Muscle of arm (tissue), 12 donors: Measurements from ENCODE around the gene TNRC18. TPM values are rescaled to one million over a fixed set of nuclear protein-coding genes. Genes with fewer than 3 reads are reported as not detected.

ENCODE experiments used
- DNase-seq: peaks from one replicate; pipeline ENCODE4 v3.0.0-alpha.2; 2013
- polyA plus RNA-seq, 12 donors: library from polyadenylated mRNA; unstranded; fragments of 120-200 nt; gene quantifications; one replicate each; pipeline ENCODE4 v1.2.1, GENCODE V29; 2013; ENCODE audit not compliant: insufficient read length in 12 of 12

Gene TNRC18
- polyA plus RNA-seq, 12 donors = 38.0 to 122 (median 44.6) TPM; not detected in 1

- DNase-seq = peak; percentile 76
These were observed 5.0 kb upstream of the TNRC18 start for GRCh38 chr7:5428478-5429252.

DNA sequence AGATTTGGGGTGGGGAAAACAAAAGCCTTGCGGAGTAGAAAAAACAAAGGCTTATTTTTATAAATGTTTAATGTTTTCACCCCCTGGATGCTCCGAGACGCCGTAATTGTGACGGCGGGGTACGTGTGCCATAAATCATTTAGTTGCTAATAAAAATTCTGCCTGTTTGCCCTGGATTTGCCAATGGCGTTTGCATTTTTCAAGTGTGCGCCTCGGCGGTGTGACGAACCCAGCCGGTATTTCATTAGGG lies 2.5 kb upstream of the TNRC18 start:
- DNase-seq = peak; percentile 38

DNA sequence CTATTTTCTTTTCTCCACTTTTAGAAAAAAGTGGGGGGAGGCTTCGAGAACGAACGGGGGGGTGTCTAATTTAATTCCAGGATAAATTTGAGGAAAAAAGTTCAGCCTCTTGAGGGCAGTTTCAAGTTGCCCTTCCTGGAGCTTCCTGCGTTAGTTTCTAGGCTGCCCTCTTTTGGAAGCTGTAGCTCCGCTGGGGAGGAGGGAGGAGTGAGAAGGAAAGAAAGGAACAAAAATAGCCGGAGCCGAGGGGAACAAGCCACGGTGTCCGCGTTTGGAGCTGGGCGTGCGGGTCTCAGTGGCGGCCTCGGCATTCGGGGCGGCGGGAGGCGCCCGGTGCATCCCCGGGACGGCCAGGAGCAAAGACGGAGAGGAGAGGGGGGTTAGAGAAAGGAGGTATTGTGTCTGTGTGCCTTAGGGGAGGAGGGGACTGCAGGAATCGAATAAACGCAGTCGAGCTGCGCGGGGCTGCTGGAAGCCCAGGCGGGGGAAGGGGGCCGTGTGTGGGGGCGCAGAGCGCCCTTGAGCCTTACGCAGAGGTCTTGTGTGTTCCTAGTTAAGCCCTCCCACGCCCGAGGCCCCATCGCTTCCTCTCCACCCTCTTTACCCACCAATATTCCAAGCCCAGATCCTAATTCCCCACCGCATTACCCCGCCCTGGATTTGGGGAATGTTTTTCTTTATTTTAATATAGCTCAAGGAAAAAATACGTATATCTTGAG lies 2.0 kb upstream of the TNRC18 start:
- peak; percentile 90 for DNase-seq

GRCh38 chr7:5424749-5425506 lies 1.3 kb upstream of the TNRC18 start:
- DNase-seq = peak; percentile 86

DNA sequence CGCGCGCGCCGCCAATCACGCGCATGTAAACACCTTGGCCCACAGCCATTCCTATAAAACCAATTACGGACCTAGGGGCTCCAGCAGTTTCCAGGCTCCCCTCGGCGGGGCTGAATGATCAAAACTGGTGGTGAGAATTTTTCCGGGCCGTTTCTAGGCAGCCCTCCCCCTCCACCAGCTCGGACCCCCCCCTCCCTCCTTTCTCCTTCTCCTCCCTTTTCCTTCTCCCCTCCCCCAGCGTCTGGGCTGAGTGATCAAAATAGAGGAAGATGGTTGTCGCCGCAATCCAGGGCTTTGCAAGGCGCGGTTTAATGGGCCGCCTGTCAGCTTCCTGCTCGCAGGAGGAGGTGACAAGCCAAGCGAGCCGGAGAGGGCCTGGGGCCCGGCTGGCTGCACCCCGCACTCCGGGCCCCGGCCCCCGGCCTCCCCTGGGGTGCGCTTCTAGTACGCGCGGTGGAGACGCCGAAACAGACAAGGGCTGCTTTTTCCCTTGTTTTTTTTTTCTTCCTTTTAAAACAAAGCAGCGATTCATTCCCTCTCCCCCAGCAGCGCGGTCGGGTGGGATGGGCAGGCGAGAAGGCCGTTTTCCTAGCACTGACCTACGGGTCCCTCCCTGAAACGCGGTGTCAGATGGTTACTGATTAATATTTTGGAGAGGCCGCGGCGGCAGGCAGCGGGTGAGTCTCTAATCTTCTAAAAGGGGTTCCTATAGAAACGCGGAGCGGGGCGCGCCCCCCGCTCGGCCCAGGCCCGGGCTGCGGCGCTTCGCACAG lies 528 bp upstream of the TNRC18 start:
- DNase-seq = peak; percentile 99

DNA sequence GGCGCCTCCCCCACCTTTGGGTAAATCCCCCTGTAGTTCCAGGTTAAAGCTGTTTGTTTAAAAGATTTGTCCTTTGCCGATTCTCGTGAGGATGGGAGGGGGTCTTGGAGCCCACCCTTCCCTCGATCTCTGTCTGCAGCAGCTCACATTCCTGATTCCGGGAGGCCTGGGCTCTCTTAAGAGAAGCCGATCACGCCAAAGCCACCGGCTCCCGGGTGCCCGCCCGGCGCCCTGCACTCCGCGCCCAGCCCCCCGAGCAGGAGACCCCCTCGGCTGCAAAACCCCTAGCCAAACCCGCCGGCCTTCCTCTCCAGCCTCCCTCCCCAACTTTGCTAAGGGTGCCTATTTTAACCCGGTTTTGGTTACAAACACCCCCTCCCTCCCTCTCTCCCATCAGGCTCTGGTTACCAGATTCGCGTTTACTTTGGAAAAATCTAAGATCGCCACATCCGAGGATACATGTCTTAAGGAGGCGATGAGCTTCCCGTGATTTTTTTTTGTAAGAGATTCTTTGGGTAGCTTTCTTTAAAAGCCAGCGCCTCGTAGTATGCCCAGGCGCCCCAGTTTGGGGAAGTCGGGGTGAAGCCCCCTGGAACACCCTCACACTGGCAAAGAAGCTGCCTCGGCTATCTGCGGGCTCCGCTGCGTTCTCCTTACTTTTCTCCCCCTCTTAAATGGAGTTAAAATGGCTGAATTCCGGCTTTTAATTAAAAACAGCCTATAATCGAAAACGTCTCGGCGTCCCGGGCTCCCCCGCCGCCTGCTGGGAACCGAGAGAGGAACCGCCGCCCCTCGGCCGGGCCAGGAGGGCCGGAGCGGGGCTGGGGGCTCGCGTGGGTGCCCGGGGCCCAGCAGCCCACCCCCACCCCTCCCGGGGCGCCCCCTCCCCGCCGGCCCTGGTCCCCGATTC lies 983 bp downstream of the TNRC18 start:
- DNase-seq = peak; percentile 45

GRCh38 chr7:5421714-5422395 lies 1.8 kb downstream of the TNRC18 start:
- DNase-seq = peak; percentile 70

GRCh38 chr7:5420881-5421713 lies 2.5 kb downstream of the TNRC18 start:
- no peak for DNase-seq

- no peak for DNase-seq
These were observed 3.4 kb downstream of the TNRC18 start for GRCh38 chr7:5420067-5420880.

GRCh38 chr7:5419539-5420066 lies 4.0 kb downstream of the TNRC18 start:
- DNase-seq = no peak

- no peak for DNase-seq
These were observed 5.4 kb downstream of the TNRC18 start for GRCh38 chr7:5418285-5418582.

DNA sequence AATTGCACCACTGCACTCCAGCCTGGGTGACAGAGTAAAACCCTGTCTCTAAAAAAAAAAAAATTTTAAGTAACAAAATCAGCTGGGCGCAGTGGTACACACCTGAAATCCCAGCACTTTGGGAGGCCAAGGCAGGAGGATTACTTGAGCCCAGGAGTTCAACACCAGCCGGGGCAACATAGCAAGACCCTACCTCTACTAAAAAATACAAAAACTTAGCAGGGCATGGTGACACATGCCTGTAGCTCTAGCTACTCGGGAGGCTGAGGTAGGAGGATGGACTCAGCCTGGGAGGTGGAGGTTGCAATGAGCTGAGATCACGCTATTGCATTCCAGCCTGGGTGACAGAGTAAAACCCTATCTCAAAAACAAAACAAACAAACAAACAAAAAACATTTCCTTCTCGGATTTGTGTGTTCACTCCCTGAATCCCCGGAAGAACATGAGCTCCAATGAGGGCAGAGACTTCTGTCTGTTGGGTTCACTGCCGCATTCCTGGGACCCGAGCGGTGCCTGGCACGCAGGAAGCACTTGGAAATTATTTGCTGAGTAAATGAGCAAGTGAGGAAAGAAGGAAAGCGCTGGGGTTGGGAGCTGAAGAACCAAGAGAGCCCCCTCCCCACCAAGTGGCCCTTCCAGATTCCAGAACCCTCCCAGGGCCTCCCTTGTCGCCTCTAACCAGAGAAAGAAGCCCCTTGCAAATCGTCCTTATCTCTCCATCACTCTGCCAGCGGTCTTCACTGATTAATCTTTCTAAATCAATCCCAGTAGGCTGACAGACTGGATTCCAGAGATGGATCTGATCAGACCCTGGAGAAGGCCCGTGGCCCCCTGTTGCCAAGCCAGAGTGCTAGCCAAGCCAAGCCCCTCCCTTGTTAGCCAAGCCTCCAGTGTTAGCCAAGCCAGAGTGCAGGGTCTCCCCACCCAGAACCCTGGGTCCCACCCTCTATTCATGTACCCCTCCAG lies 6.2 kb downstream of the TNRC18 start:
- DNase-seq = no peak

DNA sequence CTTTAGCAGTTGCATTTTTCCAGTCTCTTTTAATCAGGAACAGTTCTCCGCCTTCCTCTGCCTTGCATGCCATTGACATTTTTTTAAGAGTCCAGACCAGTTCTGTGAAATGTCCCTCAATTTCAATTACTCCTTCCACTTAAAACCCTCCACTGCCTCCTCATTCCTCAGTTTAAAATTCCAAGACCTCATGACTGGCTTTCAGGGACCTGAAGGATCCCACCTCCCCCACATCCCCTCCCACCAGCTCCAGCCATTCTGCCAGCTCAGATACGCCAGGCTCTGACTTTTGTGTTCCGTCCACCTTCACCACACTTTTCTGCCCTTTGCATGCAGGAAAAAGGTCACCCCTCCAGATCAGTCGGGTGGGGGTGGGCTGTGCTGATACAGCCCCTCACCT lies 8.7 kb downstream of the TNRC18 start:
- no peak for DNase-seq

DNA sequence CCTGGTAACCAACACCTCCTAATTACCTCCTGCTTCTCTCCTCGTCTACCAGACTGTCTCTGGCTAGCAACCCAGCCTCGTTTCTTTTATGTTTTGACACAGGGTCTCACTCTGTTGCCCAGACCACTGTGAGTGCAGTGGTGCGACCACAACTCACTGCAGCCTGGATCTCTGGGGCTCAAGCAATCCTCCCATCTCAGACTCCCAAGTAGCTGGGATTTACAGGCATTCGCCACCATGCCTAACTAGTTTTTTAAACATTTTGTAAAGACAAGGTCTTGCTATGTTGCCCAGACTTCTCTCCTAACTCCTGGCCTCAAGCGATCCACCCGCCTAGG lies 10.2 kb downstream of the TNRC18 start:
- DNase-seq = no peak

DNA sequence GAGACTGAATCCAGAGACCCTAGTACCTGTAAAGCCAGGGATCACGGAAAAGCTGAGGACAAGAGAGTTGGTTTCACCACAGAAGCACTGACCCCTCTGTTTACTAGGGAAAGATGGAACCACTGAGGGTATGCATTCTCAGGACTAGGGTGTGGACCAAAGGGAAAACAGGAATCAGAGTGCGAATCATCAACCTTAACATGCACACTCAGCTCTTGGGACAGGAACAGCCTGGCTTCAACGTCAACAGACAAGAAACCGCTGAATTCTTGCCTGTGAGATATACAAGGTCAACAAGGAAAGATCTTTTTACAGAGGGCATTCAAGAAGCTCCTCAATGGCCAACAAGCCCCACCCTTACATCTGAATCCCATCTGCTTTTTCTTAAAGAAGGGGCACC lies 14.9 kb downstream of the TNRC18 start:
- no peak for DNase-seq

DNA sequence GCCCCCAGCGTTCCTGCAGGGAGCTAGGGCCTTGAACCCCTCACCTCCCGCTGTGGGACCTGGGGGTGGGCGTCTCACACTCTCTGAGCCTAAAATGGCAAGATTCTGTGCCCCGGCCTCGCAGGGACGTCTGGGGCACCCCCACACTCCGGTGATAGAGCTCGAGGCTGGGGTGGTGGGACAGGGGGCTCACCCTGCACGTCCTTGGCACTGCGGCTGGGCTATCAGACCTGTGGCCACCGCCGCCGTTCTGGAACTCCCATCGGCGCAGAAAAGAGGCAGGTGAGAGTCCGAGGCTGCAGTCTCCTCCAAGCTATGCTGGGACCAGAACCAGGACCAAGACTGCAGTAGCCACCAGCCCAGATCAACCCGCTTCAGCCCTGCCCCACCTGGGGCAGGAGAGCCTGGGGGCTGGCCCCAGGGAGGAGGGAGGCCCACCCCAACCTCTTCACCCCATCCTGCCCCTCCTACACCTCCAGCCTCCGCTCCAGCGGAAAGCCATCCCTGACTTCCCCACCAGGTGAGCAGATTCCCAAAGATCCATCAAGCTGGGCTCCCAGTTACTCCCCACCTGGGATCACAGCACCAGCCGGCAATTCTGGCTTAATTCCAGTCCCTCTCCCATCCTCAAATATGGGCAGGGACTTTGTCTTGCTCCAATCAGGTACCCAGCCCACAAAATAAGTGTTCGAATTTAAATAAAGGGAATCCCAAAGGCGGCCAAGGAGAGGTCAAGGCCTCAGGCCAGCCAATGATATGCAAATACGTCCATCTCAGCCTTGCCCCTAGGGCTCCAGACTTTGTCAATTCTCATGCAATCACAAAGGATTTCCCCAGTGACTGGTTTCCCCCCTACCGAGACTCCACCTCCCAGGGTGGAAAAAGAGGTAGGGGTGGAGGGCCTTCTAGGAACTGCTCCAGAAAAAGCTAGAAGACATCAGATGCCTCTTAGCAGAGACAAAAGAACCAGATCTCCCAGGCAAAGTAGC lies 16.4 kb downstream of the TNRC18 start:
- no peak for DNase-seq
